ENCODE results near the gene RFC1.
"Not testable (repeated sequence)": the region's sequence is repeated elsewhere in the genome, so short reads cannot be mapped to it uniquely, and the experiment has no call there.

Gene RFC1

DNA sequence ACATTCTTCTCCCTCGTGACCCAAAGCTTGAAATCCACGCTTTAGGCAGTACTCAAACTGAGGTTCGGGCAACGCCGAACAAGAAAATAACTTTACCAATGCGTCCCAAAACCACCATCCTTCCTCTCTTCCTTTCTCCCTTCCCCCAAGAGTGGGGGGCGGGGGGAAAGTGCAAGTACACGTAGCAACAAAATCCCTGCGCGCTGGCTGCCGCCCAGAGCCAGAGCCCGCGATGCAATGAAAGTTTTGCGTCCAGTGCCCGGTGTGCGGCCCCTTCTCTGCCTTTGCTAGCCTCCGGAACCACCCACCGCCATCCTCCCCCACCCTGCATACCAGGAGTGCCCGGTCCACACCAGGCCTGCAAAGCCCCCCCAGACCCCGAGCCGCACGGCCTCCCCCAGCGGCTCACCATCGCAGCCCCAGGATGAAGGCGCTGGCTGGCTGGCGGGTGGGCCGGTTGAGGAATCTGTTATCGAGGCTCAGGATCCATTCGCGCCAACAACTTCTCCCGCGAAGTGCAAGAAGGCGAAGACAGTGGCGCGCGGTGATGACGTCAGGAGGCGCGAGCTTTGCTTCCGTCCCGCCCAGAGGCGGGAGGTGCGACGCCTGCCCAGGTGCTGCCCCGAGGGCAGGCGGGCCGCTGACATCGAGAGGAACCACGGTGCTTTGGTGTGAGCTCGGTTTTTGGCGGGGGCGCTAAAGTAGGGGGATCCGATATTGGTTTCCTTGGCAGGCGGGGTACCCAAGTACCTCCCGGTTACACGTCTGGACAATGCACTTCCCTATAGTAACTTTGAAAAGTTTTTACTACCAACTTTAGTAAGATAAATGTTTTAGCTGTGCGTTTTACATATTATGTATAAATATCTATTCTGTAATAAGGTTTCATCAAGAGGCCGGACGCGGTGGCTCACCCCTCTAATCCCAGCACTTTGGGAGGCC is at the start of gene RFC1:
RFC1 (minus strand) TSS at position 533 of the 942 bp plus-strand sequence; CDS start at position 412, 121 bp downstream.
- peaks cover 48% of the 10 kb centered on the region for H3K4me1 Mint-ChIP-seq
- peak within 1 kb of the TSS; percentile 96 for H3K4me3 Mint-ChIP-seq
- peaks cover 5% of the 10 kb centered on the region for H3K36me3 Mint-ChIP-seq
- H3K27ac Mint-ChIP-seq = peak within 1 kb of the TSS; percentile 85
- no peaks in the 10 kb centered on the region for H3K27me3 Mint-ChIP-seq
- H3K9me3 Mint-ChIP-seq = no peaks in the 10 kb centered on the region

- H3K27ac Mint-ChIP-seq = no peak overlapping the region
- no peaks in the 10 kb centered on the region for H3K36me3 Mint-ChIP-seq
- H3K4me1 Mint-ChIP-seq = no peaks in the 10 kb centered on the region
- peaks cover 4% of the 10 kb centered on the region for H3K27me3 Mint-ChIP-seq
- H3K9me3 Mint-ChIP-seq = no peaks in the 10 kb centered on the region
- H3K4me3 Mint-ChIP-seq = no peak overlapping the region
Measured at GRCh38 chr4:39415678-39416283, 49.6 kb upstream of the RFC1 start.

- not testable (repeated sequence) for H3K4me3 Mint-ChIP-seq, H3K36me3 Mint-ChIP-seq, H3K27me3 Mint-ChIP-seq, H3K9me3 Mint-ChIP-seq, H3K27ac Mint-ChIP-seq, H3K4me1 Mint-ChIP-seq
Measured at GRCh38 chr4:39411561-39411960, 45.4 kb upstream of the RFC1 start.

DNA sequence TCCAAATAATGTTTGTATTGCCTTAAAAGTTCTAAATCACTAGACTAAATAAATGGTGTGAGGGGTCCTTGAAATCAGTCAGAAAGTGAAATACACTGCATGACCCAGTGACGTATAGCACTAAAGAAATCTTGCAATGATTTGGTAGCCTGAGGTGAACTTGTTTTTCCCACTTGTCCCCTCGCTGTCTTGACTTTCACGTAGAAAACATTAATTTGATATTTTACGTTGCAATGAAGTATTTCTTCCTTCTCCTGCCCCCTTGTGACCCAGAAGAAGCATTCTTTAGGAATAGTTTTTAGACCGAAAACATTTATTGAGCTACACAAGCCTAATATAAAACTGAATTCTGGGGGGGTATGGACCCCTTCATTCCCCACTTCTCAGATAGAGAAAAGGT is 44.3 kb upstream of the RFC1 start:
- Mint-ChIP-seq H3K4me3 (no peak overlapping the region), H3K36me3 (no peaks in the 10 kb centered on the region), H3K4me1 (no peaks in the 10 kb centered on the region), H3K27ac (no peak overlapping the region), H3K27me3 (no peaks in the 10 kb centered on the region), H3K9me3 (no peaks in the 10 kb centered on the region)

DNA sequence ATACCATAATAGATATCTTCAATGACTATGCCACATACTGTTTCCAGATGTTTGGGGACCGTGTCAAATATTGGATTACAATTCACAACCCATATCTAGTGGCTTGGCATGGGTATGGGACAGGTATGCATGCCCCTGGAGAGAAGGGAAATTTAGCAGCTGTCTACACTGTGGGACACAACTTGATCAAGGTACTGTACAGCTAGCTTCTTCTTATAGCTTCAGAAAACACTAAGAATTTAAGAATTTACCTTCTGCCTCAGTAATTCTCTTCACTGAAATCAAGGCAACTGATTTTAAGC is 41.4 kb upstream of the RFC1 start:
- no peaks in the 10 kb centered on the region for H3K9me3 Mint-ChIP-seq
- H3K27me3 Mint-ChIP-seq = no peaks in the 10 kb centered on the region
- no peaks in the 10 kb centered on the region for H3K36me3 Mint-ChIP-seq
- H3K4me3 Mint-ChIP-seq = no peak overlapping the region
- H3K27ac Mint-ChIP-seq = no peak overlapping the region
- no peaks in the 10 kb centered on the region for H3K4me1 Mint-ChIP-seq

- no peak within 1 kb of the TSS for H3K4me3 Mint-ChIP-seq
Measured at GRCh38 chr4:39406763-39407583, 40.8 kb upstream of the RFC1 start, which contains the start of gene KLB. KLB (plus strand) TSS chr4:39406930; CDS start chr4:39406950, 20 bp downstream.

GRCh38 chr4:39401640-39402039 is 35.5 kb upstream of the RFC1 start:
- H3K9me3 Mint-ChIP-seq, H3K27me3 Mint-ChIP-seq, H3K4me1 Mint-ChIP-seq, H3K36me3 Mint-ChIP-seq, H3K27ac Mint-ChIP-seq, H3K4me3 Mint-ChIP-seq: not testable (repeated sequence)

More at GRCh38 chr4:39406763-39407583, 40.8 kb upstream of the RFC1 start, which contains the start of gene KLB:
- no peaks in the 10 kb centered on the region for H3K4me1 Mint-ChIP-seq
- no peak within 1 kb of the TSS for H3K27ac Mint-ChIP-seq
- no peaks in the 10 kb centered on the region for H3K36me3 Mint-ChIP-seq
- H3K27me3 Mint-ChIP-seq = no peaks in the 10 kb centered on the region
- no peaks in the 10 kb centered on the region for H3K9me3 Mint-ChIP-seq

- Mint-ChIP-seq H3K36me3 (no peaks in the 10 kb centered on the region), H3K27me3 (no peaks in the 10 kb centered on the region), H3K4me1 (no peaks in the 10 kb centered on the region), H3K9me3 (no peaks in the 10 kb centered on the region), H3K4me3 (no peak overlapping the region), H3K27ac (no peak overlapping the region)
Measured at GRCh38 chr4:39394706-39395105, 28.5 kb upstream of the RFC1 start.

- Mint-ChIP-seq H3K27me3 (no peaks in the 10 kb centered on the region), H3K9me3 (no peaks in the 10 kb centered on the region), H3K36me3 (no peaks in the 10 kb centered on the region), H3K4me3 (no peak overlapping the region), H3K27ac (no peak overlapping the region), H3K4me1 (no peaks in the 10 kb centered on the region)
Measured at GRCh38 chr4:39390603-39391002, 24.4 kb upstream of the RFC1 start.

DNA sequence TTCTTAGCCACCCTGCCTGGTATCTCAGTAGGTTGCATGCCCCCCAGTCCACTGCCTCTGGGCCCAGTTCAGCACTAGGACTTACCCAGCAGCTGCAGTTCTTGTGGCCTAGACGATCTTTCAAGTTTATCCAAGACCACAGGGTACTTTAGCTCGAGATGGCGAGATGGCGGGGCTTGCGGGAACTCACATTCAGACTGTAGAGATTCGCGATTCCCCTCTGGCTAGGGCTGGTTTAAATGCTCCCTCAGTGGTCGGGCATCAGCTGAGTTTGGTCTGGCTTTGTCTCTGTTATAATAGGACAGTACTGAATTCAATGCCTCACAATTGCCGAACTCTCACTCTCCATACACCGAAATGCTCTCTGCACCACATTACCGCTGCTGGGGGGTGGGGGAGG is 18.4 kb upstream of the RFC1 start:
- no peaks in the 10 kb centered on the region for H3K4me1 Mint-ChIP-seq
- peaks cover 2% of the 10 kb centered on the region for H3K36me3 Mint-ChIP-seq
- peaks cover 8% of the 10 kb centered on the region for H3K9me3 Mint-ChIP-seq
- H3K4me3 Mint-ChIP-seq = no peak overlapping the region
- H3K27ac Mint-ChIP-seq = no peak overlapping the region
- peaks cover 3% of the 10 kb centered on the region for H3K27me3 Mint-ChIP-seq

GRCh38 chr4:39383690-39384089 is 17.5 kb upstream of the RFC1 start:
- Mint-ChIP-seq H3K36me3 (peaks cover 2% of the 10 kb centered on the region), H3K4me3 (no peak overlapping the region), H3K27me3 (peaks cover 3% of the 10 kb centered on the region), H3K9me3 (peaks cover 10% of the 10 kb centered on the region), H3K27ac (no peak overlapping the region), H3K4me1 (no peaks in the 10 kb centered on the region)

DNA sequence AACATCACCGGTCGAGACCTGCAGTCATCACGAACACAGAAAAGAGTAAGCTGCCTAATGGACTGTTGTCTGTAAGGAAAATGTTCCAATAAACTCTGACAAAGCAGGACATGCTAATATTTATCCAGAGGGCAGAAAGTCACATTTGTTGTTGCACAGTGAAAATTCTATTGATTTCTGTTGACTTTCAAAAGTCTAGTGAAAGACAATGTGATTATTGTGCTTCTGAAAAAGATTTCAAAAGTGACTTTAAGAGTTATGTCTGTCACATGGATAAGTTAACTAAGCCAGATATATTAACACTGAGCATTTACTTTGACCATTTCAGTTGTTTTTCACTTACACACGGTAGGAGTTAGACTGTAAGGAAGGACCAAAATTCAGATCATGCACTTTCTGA is 9.3 kb upstream of the RFC1 start:
- H3K27me3 Mint-ChIP-seq = no peaks in the 10 kb centered on the region
- H3K36me3 Mint-ChIP-seq = peaks cover 3% of the 10 kb centered on the region
- no peaks in the 10 kb centered on the region for H3K4me1 Mint-ChIP-seq
- H3K4me3 Mint-ChIP-seq = no peak overlapping the region
- no peak overlapping the region for H3K27ac Mint-ChIP-seq
- H3K9me3 Mint-ChIP-seq = peaks cover 10% of the 10 kb centered on the region

DNA sequence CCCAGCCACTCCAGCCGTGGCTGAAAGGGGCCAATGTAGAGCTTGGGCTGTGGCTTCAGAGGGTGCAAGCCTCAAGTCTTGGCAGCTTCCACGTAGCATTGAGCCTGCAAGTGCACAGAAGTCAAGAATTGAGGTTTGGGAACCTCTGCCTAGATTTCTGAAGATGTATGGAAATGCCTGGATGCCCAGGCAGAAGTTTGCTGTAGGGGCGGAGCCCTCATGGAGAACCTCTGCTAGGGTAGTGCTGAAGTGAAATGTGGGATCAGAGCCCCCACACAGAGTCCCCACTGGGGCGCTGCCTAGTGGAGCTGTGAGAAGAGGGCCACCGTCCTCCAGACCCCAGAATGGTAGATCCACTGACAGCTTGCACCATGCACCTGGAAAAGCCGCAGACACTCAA is 5.0 kb upstream of the RFC1 start:
- not testable (repeated sequence) for H3K27me3 Mint-ChIP-seq, H3K36me3 Mint-ChIP-seq, H3K4me1 Mint-ChIP-seq, H3K27ac Mint-ChIP-seq, H3K9me3 Mint-ChIP-seq, H3K4me3 Mint-ChIP-seq

GRCh38 chr4:39369301-39369700 is 3.1 kb upstream of the RFC1 start:
- Mint-ChIP-seq H3K4me1 (peaks cover 17% of the 10 kb centered on the region), H3K4me3 (no peak overlapping the region), H3K36me3 (peaks cover 3% of the 10 kb centered on the region), H3K9me3 (no peaks in the 10 kb centered on the region), H3K27me3 (no peaks in the 10 kb centered on the region), H3K27ac (no peak overlapping the region)

DNA sequence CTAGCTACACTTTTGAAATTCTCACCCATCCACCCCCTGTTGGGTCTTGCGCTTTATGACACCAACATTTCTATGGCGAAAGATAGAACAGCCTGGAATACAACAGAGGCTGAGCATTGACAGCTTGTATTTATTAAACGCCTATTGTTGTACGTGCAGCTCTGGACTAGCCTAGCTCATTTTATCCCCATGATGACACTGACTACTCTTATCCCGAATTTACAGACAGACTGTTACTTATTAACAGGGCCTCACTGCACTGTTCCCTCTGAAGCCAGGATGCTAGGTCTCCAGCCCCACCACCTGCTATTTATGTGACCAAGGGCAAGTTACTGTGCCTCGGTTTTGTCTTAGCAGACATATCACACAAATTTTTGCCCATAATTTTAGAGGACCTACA is 1.0 kb upstream of the RFC1 start:
- Mint-ChIP-seq H3K27ac (no peak overlapping the region), H3K4me1 (peaks cover 38% of the 10 kb centered on the region), H3K4me3 (peak overlapping the region; percentile 96), H3K9me3 (no peaks in the 10 kb centered on the region), H3K36me3 (peaks cover 3% of the 10 kb centered on the region), H3K27me3 (no peaks in the 10 kb centered on the region)

DNA sequence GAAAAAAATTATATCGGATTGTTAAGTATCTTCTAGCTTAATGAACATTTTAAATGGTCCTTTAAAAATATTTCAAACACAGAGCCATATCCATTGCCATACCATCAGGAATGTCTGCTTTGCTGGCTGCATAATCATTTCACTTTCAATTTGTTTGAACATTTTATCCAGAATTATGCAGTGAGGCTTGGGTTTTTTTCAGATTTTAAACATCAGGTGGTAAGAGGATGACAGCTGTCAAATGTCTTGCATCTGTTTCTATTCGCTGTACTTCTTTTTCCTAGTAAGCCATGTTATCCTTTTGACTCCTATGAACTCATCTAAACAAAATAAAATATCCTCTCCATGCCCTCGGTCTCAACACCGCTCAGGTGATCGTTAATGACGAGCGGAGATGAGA is 802 bp downstream of the RFC1 start:
- H3K36me3 Mint-ChIP-seq = peaks cover 4% of the 10 kb centered on the region
- no peaks in the 10 kb centered on the region for H3K27me3 Mint-ChIP-seq
- H3K9me3 Mint-ChIP-seq = no peaks in the 10 kb centered on the region
- peak overlapping the region; percentile 85 for H3K27ac Mint-ChIP-seq
- peak overlapping the region; percentile 96 for H3K4me3 Mint-ChIP-seq
- peaks cover 48% of the 10 kb centered on the region for H3K4me1 Mint-ChIP-seq

Measured in activated naive CD4-positive, alpha-beta T cell treated with anti-CD3 and anti-CD28 coated beads, Interleukin-2, amount 50 U/mL, for 24 hours (primary cell).